GM19239 (cell line): ENCODE data around the gene CTTN.

Source experiments
- DNase-seq: peaks from one replicate; pipeline ENCODE4 v3.0.0; 2011; ENCODE audit warnings: low spot score; ENCODE audit not compliant: insufficient read length
- FAIRE-seq: peaks from 2 replicates; lab custom pipeline; 2011; peaks lifted over from hg19 to GRCh38; lab: Jason Lieb, UNC

CTTN gene

DNA sequence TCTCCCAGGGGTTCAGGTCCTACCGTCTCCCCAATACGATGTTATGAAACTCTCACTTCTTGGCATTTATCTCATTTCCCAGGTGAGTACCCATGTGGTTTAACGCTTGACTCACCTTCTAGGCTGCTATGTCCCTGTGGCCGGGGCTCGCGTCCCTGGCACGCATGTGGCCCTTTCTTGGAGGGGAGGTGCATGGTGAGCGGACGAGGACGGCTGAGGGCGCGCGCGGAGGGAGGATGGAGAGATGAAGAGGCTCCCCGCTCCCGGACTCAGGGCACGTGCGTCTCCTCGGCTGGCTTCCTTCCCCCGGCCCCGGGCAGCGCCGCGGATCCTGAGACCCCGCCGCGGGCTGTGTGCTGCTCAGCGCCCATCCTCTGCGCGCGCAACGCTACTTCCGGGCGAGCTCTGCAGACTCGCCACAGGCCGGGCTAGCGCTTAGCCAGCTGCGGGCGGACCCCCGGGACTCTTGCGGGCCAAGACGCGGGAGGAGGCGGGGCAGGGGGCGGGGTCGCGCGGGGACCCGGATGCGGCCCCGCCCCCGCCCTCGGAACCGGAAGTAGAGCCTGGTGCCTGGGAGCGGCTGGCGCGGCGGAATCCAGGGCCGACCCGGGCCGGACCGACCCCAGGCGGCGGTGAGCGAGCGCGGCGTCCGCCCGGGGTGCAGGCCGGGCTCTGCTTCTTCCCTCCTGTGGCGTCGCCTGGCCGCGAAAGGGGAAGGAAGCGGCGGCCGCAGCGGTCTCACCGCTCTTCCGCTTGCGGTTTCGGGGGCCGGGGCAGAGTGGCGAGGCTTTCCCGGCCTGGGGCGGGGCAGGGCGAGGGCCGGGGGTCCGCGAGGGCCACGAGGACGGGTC lies at the start of gene CTTN:
CTTN (plus strand) TSS at position 547 of the 851 bp plus-strand sequence. CDS start 8,769 bp downstream, outside the sequence.
- FAIRE-seq (no peak), DNase-seq (peak; percentile 71)

GRCh38 chr11:70348608-70349007 lies 49.7 kb upstream of the CTTN start:
- no peak for FAIRE-seq
- no peak for DNase-seq

GRCh38 chr11:70351646-70352045 lies 46.7 kb upstream of the CTTN start:
- no peak for DNase-seq
- no peak for FAIRE-seq

- DNase-seq (no peak), FAIRE-seq (no peak)
These were observed 46.2 kb upstream of the CTTN start for GRCh38 chr11:70352100-70352499.

DNA sequence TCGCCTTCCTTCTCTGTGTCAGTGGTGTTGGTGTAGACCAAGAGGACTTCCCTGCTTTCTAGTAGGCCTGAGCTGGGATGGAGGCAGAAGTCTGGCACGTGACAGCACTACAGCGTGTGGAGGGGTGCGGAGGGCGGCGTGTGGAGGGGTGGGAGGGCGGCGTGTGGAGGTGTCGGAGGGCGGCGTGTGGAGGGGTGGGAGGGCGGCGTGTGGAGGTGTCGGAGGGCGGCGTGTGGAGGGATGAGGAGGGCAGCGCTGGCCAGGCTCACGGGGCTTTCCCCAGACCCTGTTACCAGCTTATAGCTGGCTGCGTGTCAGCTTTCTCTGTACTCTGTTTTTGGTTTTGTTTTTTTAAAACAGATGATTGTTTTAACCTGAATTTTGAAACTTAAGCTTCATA lies 45.7 kb upstream of the CTTN start:
- no peak for DNase-seq
- no peak for FAIRE-seq

GRCh38 chr11:70353329-70353728 lies 45.0 kb upstream of the CTTN start:
- no peak for FAIRE-seq
- DNase-seq, result no peak

- FAIRE-seq (no peak), DNase-seq (no peak)
These were observed 44.3 kb upstream of the CTTN start for GRCh38 chr11:70353900-70354568.

GRCh38 chr11:70354629-70355028 lies 43.7 kb upstream of the CTTN start:
- DNase-seq (no peak), FAIRE-seq (no peak)

- FAIRE-seq (no peak), DNase-seq (no peak)
These were observed 39.6 kb upstream of the CTTN start for GRCh38 chr11:70358753-70359152.

- DNase-seq (no peak), FAIRE-seq (no peak)
These were observed 38.7 kb upstream of the CTTN start for GRCh38 chr11:70359451-70360205.

- FAIRE-seq (no peak), DNase-seq (no peak)
These were observed 38.1 kb upstream of the CTTN start for GRCh38 chr11:70360211-70360610.

DNA sequence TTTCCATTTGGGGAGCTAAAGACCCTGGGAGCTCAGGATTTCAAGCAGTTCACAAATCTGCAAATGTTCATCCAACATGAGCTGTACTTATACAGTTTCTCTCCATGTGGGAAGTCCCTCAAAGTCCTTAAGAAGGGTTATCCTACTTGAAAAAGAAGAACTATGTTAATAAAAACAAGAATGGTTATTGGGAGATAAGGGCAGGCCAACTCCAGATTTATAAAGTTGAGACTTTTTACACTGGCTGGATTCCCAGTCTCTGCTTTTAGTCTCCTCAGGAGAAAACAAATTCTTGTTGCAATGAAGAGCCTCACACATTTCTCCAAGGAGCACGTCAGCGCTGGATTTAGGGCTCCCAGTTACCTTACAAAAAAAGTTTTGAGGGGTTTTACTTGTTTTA lies 34.2 kb upstream of the CTTN start:
- FAIRE-seq (no peak), DNase-seq (no peak)

DNA sequence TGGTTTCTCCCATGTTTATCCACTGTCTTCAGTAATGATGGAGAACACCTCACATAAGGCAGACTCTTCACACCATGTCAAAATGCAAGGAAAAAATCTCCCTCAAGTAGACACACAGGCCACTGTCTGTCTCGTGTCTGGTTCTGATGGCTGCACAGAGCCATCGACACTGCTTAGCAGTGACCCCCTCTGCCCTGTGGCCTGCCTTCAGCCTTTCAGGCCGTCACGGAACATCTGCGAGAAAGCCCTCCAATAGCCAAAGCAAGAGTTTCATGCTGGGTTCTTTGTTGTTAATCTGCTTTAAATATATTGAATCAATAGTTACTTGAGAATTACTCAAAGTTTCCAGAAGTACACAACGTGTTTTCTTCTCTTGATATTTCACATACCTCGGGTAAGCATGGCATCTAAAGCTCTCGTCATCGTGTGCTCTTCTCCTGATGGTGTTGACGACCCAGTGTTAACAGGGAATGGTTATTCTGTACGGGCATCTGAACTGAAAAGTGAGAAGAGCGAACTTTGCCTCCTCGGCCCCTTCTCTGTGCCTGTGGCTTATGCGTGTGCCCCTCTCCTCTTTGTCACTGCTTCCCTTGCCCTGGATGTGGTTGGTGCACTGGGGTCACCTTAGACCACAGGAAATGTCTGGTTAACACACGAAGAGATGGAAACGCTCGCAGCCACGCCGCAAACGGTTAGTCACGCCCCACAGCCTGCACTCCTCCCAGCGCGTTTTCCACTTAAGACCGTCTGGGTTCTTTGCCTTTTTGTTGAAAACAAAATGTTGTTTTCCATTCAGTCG lies 33.4 kb upstream of the CTTN start:
- no peak for DNase-seq
- FAIRE-seq, result no peak

DNA sequence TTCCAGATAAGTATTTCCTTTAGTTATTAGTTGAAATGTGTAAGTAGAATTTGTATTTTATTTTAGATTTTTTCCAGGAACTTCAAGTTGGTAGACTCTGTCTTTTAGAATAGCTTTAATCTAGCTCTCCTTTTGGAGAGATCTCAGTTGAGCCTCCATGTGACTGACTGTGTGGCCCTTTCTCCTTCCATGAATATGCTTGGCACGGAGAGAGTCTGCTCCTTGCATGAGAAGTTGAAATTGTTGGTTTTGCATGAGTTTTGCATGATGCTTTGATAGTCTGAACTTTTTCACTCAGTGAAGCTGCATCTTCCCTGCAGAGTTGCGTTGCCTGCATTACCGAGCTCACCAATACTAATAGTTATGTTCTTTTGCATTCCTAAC lies 32.8 kb upstream of the CTTN start:
- DNase-seq, result no peak
- FAIRE-seq, result no peak

DNA sequence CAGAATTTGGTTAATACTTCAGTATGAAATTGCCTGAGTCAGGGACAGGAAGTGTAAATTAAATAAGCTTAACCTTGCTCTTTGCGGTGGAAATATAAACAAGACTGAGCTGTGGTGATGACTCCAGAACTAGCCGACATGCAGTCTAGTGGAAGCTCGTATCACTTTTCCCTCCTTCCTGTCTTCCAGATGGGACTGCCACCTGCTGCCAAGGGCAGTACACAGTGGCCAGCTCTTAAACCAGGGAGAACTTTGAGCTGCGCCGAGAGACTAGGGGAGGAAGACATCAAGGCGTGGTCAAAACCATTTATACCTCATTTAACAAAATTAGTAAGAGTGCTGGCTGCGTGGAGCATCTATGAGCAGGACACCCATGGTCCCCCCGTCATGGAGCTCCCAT lies 31.3 kb upstream of the CTTN start:
- FAIRE-seq (no peak), DNase-seq (no peak)

- FAIRE-seq (no peak), DNase-seq (no peak)
These were observed 29.4 kb upstream of the CTTN start for GRCh38 chr11:70368961-70369360.

GRCh38 chr11:70371241-70371640 lies 27.1 kb upstream of the CTTN start:
- DNase-seq (no peak), FAIRE-seq (peak; percentile 78)

- DNase-seq, result no peak
- FAIRE-seq, result no peak
These were observed 26.3 kb upstream of the CTTN start for GRCh38 chr11:70372076-70372475.

- FAIRE-seq, result no peak
- no peak for DNase-seq
These were observed 21.7 kb upstream of the CTTN start for GRCh38 chr11:70376621-70377020.

DNA sequence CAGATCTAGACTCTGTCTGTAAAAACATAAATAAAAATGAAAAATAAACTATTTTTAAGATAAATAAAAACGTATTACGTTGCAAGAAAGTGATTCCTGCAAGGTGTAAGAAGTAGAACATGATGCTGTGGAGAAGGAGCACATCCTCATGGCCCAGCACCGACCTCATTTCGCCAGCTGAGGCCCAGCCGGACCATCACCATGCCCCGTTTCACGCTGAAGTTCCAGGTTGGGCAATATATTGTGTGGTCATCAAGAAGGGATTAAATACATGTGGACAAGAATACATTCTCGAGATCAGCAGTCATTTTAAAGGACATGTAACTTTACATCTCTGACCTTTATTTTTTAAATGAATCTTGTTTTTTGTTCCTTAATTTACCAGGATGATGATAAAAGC lies 20.7 kb upstream of the CTTN start:
- no peak for DNase-seq
- FAIRE-seq, result no peak
